ENCODE results near the gene NEU1. TPM values are rescaled to one million over a fixed set of nuclear protein-coding genes. Genes with fewer than 3 reads are reported as not detected.

NEU1 gene
- total RNA-seq, 4 donors from 2014 or later: 13.6 to 23.6 (median 17.3) TPM

DNA sequence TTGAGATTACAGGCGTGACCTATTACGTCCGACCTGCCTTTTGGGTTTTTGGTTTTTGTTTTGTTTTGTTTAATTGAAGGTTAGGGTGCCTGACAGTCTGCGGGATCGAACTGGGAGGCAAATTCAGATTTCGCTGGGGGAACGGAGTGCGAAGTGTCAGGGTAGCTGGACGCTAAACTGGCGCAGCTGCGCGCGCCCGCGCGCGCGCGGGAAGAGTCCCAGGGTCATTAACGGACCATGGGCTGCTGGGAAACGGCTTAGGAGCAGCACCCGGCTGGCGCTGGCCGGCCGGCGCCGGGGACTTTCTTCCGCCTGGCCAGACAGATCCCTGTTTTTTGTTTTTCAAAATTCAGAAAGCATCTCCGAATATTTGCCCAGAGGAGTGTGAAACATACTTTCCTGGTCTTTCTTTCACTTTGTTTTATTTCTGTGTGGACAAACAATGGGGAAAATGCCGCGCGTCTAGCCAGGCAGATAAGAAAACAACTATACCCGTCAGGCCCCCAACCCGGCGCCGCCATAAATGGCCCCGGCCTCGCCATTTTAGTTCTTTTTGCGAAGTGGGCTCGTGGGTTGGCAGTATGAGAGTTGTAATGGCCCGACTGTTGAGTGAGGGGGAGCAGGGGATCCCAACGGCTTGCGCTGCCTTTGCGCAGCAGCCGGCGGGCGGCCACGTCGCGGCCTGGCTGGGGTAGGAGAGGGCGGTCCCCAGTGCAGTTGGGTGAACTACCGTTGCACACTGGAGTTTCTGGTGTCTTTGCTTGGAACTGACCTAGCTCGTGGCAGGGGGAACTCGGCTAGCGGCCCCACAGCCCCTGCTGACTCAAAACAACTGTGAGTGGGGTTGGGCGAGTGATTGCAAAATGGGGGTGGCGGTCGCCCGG, 28.0 kb downstream of the NEU1 start:
- Histone ChIP-seq H3K4me3 (peak overlapping the region; percentile 81 to 99 (median 90)), H3K27ac (peak overlapping the region; percentile 92 to 98 (median 96)), H3K36me3 (peaks cover 4 to 33% (median 20%) of the 10 kb centered on the region in 3 donors), H3K27me3 (no peaks in the 10 kb centered on the region), H3K4me1 (peaks cover 22 to 83% (median 54%) of the 10 kb centered on the region in 3 donors), H3K9me3 (no peaks in the 10 kb centered on the region)
- peak; percentile 21 for DNase-seq
- intact Hi-C loops (cut with DNase I): loop anchor here (10.0 kb wide), 2 partner anchors 100 to 150 kb away; partner anchors contain the start of genes CLIC1 and LY6G5C
- no peak for TF ChIP-seq CTCF (IDR thresholded peaks at IDR 0.05)
- peak in 3 of 4 donors; percentile 4 to 57 (median 56) for TF ChIP-seq POLR2A (IDR thresholded peaks at IDR 0.05)
- 1% methylated on average over 27 to 43 of the region's 59 CpGs for WGBS, 2 donors

- H3K36me3 ChIP-seq: peaks cover 0 to 3% (median 0%) of the 10 kb centered on the region in 3 donors
- H3K9me3 ChIP-seq: no peaks in the 10 kb centered on the region
- no peak for TF ChIP-seq CTCF (IDR thresholded peaks at IDR 0.05)
- TF ChIP-seq POLR2A (IDR thresholded peaks at IDR 0.05): no peak
- WGBS, 2 donors: 47 to 51% methylated on average over 15 of the region's 15 CpGs
- peak overlapping the region in 3 of 4 donors; percentile 62 to 80 (median 70) for H3K4me3 ChIP-seq
- no peaks in the 10 kb centered on the region for H3K27me3 ChIP-seq
- peaks cover 6 to 62% (median 34%) of the 10 kb centered on the region in 3 donors for H3K4me1 ChIP-seq
- peak overlapping the region; percentile 56 to 98 (median 81) for H3K27ac ChIP-seq
- intact Hi-C loops (cut with DNase I): loop anchor here (10.0 kb wide), 2 partner anchors 97 to 147 kb away; partner anchors contain the start of genes CLIC1 and LY6G5C
- no peak for DNase-seq
Measured at GRCh38 chr6:31831350-31832215, 31.0 kb downstream of the NEU1 start.

GRCh38 chr6:31830886-31831335, 31.7 kb downstream of the NEU1 start:
- TF ChIP-seq POLR2A (IDR thresholded peaks at IDR 0.05): no peak
- no peaks in the 10 kb centered on the region for H3K27me3 ChIP-seq
- DNase-seq: no peak
- peaks cover 11 to 62% (median 34%) of the 10 kb centered on the region in 3 donors for H3K4me1 ChIP-seq
- H3K36me3 ChIP-seq: no peaks in the 10 kb centered on the region
- H3K9me3 ChIP-seq: no peaks in the 10 kb centered on the region
- H3K4me3 ChIP-seq: peak overlapping the region; percentile 45 to 80 (median 66)
- WGBS, 2 donors: 22 to 24% methylated on average over 5 to 6 of the region's 6 CpGs
- intact Hi-C loops (cut with DNase I): loop anchor here (10.0 kb wide), 2 partner anchors 96 to 146 kb away; partner anchors contain the start of genes CLIC1 and LY6G5C
- H3K27ac ChIP-seq: peak overlapping the region; percentile 64 to 98 (median 94)

DNA sequence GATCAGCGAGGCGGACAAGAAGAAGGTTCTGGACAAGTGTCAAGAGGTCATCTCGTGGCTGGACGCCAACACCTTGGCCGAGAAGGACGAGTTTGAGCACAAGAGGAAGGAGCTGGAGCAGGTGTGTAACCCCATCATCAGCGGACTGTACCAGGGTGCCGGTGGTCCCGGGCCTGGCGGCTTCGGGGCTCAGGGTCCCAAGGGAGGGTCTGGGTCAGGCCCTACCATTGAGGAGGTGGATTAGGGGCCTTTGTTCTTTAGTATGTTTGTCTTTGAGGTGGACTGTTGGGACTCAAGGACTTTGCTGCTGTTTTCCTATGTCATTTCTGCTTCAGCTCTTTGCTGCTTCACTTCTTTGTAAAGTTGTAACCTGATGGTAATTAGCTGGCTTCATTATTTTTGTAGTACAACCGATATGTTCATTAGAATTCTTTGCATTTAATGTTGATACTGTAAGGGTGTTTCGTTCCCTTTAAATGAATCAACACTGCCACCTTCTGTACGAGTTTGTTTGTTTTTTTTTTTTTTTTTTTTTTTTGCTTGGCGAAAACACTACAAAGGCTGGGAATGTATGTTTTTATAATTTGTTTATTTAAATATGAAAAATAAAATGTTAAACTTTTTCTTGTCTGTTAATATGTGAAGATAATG, 32.9 kb downstream of the NEU1 start:
- no peaks in the 10 kb centered on the region for H3K27me3 ChIP-seq
- H3K9me3 ChIP-seq: no peaks in the 10 kb centered on the region
- intact Hi-C loops (cut with DNase I): loop anchor here (10.0 kb wide), 2 partner anchors 95 to 145 kb away; partner anchors contain the start of genes CLIC1 and LY6G5C
- DNase-seq: no peak
- H3K27ac ChIP-seq: peak overlapping the region; percentile 64 to 98 (median 94)
- H3K4me1 ChIP-seq: peaks cover 11 to 65% (median 40%) of the 10 kb centered on the region in 3 donors
- no peaks in the 10 kb centered on the region for H3K36me3 ChIP-seq
- TF ChIP-seq CTCF (IDR thresholded peaks at IDR 0.05) (peak in 5 of 6 experiments; percentile 20 to 50 (median 31)), POLR2A (IDR thresholded peaks at IDR 0.05) (no peak)
- H3K4me3 ChIP-seq: peak overlapping the region; percentile 45 to 80 (median 66)
- 0% methylated on average over 13 to 15 of the region's 15 CpGs for WGBS, 2 donors

All from esophagus squamous epithelium (tissue), 5 donors.